Non-pigmented ciliary epithelial cell (primary cell): Measurements from ENCODE around the gene PUSL1.

Experiments
- DNase-seq: peaks from one replicate; pipeline ENCODE4 v3.0.0-alpha.2; 2010; ENCODE audit warnings: low read depth

PUSL1 gene

DNA sequence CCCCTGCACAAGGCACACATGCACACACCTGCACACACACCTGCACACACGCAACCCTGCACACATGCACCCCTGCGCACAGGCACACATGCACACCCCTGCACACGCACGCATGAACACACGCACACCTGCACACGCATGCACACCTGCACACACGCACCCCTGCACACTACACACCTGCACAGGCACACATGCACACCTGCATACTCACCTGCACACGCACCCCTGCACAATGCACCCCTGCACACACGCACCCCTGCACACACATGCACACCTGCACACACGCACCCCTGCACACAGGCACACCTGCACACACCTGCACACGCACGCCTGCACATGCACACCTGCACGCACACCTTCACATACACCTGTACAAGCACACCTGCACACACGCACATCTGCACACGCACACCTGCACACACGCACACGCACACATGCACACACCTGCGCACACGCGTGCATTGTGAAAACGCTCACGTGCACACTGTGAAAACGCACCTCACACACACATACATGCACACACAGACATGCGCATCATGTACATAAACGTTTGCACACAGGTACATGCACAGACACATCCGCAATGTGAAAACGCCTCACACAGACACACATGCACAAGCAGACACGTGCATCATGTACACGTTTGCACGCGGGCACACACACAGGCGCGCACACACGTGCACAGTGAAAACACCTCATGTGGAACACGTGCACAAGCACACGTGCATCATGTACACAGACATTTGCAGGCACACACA is 32.6 kb downstream of the PUSL1 start:
- no peak for DNase-seq

DNA sequence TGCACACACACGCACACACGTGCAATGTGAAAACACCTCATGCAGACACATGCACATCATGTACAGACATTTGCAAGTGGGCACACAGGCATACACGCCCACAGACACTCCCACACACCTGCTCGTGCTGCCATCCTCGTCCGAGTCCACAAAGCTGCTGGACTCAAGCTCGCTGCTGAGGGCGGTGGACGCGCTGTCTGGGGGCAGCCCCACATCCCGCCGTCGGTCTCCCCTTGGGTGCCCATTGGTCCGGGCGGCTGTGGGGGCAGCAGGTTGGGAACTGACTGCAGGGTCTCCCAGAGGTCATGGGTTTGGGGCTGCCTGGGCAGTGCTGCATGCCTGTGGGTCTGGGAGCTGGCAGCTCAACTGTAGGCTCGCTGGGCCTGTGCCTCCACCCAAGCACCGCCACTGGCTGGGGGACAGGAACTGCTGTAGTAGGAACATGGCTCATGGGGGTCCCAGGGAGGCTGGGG is 33.2 kb downstream of the PUSL1 start:
- DNase-seq, result no peak

DNA sequence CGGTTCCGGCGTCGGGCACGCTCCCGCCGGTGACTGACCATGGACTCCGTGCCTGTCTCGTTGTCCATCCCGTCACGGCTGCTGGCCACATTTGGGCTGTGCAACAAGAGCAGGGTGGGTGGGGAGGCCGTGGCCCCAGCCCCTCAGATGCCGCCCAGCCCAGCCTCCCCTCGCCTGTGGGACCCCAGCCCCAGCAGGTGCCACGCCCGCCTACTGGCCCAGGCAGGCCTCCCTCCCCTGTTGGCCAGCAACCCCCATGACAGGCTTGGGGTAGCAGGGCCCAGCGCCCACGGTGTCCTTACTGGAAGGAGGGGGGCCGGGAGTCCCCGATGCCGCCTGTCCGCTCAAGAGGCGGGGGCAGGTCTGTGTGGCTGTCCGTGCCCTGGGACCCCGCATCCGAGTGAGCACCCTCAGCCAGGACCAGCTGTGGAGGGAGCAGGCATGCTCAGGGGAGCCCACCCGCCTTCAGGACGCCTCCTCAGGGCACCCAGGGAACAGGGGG is 33.7 kb downstream of the PUSL1 start:
- no peak for DNase-seq

DNA sequence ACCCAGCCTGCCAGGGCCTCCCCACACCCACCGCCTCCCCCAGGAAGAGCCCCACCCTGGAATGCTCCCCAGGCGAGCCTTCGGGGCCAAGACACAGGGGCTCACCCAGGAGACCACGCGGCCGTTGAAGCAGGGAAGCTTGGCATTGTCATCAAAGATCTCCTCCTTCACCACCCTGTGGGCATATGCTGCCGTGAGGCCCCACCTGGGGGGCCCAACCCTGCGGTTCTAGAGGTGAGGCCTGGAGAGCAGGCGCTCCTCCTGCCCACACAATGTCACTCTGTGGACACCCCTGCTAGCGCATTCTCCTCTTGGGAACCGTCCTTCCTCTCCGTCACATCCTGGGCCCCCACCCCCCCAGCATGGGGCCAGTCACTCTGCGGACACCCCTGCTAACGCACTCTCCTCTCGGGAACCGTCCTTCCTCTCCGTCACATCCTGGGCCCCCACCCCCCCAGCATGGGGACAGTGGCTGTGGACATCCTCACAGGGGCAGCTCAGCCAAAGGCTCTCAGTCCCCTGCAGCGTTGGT is 34.3 kb downstream of the PUSL1 start:
- no peak for DNase-seq

DNA sequence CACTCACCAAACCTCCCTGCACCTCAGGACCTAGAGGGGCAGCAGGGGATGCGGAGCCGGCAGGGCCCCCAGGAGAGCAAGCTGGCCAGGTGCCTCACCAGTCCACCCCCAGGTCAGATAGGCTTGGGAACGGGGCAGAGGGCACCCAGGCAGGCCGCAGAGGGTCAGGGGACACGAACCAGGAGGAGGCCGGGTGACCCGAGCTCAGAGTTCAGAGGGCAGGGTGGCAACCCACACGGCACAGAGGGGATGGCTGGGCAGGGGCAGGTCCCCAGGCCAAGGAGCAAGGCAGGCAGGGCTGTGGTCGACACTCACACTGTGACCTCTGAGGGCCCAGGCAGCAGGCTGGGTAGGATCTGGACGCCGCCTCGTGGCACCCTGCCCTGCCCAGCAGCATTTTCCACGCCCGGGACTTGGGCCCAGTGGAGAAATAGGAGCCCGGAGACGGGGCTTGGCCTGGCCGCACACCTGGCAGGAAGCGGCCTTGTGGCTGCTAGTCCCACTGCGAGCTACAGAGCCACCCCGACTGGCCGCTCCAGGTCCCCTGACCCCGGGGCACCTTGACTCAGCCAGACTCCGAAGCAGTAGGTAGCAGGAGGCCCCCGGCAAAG is 35.5 kb downstream of the PUSL1 start:
- DNase-seq, result no peak

DNA sequence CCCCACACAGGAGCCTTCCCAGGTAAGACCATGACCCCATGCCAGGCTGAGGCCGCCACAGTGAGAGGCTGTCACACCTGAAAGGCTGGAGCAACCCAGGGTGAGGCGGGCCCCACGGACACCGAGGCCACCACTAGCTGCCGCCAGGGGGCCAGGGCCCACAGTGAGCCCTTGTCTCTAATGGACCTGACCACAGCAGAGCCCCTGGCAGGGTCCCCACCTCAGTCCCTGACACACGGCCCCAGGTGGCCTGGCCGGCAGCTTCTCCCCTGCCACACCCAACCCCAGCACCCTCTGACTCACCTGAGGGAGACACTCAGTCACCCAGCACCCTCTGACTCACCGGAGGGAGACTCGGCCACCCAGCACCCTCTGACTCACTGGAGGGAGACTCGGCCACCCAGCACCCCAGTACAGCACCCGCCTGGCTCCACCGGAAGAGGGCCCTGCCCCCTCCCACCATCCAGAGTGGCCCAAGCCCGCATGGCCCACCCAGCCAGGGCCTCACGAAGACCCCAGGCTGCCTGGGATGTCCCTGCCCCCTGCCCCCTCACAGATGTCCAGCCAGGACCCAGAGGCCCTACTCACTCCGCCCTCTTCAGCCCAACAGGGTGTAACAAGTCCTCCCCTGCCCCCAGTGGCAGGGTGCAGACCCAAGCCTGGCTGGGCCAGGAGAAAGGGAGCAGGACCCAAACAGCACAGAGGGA is 36.4 kb downstream of the PUSL1 start:
- no peak for DNase-seq

DNA sequence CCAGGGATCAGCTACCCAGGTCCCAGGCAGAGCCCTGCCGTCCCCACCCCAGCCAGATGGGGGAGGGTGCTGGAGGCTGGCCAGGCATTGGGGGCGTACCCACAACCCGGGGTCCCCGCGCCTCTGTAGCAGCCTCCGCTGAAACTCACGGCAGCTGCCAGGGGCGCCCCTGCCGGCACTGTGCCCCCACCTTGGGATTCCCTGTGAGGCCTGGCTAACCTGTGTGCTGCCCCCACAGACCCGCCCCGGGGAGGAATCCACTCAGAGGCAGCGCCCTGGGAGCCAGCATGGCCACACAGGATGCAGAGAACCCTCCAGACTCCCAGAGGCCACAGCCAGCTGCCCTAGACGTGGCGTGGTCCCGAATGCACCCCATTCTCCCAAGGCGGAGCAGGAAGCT is 37.0 kb downstream of the PUSL1 start:
- DNase-seq, result no peak

DNA sequence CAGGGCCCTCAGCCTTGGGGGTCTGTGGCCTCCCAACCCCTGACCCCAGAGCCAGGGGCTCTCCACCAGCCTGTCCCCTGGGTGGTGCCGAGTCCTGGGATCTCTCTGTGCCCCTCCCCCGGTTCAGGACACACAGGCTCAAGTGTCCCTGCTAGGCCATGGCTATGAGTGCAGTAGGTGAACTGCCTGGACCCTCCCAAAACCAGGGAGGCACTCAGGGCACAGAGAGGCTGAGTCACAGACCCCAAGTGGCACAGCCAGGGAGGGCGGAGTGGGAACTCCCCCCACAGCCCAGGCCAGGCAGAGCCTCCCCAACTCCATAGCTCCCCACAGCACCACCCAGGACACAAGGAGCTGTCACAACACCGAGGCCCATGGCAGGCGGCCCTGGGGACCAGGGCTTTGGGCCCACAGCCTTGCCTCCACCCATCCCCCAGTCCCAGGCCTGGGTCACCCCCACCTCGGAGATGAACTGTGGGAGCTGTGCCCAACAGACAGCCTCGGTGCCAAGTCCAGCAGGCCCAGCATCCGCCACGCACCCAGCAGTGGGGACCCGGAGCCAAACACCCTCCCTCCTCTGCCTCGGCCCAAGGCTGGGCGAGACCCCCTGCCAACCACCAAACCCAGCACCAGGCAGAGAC is 37.6 kb downstream of the PUSL1 start:
- no peak for DNase-seq

DNA sequence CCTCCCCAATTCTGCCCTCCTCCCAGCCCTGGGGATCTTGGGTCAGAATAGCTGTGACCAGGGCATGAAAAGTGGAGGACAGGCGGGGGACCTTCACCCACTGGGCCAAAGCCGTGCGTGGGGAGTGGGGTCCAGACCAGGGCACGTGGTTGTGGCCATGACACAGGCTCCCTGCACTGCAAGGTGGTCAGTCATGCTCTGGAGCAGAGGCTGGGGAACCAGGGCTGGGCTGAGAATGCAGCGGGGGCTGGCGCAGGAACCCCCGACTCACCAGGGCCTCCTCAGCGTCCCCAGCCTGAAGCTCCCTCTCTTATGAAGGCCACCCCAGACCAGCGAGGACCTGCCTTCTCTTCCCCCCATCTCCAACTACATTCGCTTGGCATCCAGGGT is 38.1 kb downstream of the PUSL1 start:
- DNase-seq, result no peak

DNA sequence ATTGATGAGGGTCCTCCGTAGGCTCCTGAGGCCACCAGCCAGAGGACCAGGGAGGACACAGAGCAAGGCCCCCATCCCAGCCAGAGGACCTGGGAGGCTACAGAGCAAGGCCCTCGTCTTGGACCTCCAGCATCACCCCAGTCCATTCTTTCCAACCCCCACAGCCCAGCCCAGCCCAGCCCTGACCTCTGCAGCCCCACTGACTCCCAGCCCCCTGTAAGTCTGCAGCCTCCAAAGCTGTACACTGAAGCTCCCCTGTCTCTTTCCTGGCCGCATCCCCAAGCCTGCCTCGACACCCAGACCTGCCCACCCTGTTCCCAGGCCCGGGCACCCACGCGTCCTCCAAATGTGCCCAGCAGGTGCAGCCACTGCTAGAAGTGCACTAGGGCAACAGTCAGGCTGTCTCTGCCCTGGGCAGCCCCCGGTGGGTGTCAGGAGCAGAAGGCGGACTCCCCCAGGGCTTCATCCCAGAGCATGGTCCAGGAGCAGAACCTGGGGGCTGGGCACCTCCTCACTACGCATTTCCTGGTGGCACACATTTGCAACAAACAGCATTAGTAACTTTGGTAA is 38.7 kb downstream of the PUSL1 start:
- no peak for DNase-seq

DNA sequence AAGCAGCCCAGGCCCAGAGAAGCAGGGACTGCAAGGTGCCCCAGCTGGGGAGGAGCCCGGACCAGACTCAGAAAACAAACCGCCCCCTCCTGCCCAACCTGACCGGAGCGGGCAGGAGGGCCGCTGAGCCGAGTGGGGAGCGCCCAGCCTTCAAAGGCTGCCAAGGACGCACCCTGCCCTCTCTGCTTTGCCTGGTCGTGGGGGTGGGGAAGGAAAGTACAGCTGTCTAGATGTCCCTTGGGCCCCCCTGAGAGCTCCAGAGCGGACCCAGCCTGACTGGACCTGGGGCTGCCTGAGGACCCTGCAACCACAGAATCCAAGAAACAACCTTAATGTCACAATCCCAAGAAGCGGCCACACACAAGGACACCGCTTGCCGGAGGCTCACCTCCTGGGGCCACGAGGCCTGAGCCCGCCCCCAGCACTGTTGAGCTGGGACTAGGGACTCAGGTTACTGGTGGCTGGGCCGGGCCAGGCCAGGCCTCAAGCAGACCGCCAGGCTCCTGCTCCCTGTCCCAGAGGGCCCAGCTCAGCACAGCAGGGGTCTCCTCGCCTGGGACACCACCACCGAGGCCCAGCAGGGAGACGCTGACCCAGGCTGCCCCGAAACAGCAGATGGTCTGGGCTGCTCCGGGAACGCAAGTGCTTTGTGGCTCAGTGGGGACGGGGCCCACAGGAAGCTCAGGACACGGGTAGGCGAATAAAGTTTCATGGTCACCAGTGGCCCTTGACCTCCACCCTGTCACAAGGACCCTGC is 39.4 kb downstream of the PUSL1 start:
- no peak for DNase-seq

DNA sequence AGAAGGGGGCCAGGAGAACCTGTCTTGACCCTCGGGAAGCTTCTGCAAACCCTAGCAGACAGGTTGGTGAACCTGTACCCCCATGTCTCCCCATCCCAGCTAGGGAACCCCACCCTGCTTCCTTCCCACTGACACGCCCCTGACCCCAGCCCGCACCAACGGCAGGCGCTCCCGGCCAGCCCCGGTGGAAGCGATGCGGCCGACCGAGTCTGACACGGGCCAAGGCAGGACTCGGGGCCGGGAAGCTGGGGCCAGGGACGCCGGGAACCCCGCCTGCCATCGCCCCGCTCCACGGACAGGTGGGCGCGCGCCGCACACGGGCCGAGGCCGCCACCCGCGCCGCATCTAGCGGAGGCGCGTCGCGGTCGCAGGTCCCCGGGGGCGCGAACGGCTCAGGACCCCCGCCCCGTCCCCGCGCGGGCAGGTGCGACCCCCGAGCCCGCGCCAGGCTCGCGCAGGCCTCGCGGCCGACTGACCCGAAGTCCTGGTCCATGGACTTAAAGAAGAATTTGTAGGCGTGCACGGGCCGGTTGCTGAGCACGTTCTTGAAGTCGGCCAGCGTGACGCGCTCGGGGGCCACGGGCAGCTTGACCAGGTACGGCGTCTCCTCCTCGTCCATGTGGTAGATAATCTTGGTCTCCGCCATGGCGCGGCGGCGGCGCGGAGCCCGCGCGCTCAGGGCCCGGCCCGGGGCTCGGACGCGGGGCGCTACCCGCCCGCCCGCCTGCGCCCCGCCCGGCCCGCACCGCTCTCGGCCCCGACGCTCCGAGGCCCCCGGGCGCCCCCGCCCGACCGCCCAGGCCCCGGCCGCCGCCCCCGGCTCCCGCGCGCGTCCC is 40.2 kb downstream of the PUSL1 start:
- no peak for DNase-seq

DNA sequence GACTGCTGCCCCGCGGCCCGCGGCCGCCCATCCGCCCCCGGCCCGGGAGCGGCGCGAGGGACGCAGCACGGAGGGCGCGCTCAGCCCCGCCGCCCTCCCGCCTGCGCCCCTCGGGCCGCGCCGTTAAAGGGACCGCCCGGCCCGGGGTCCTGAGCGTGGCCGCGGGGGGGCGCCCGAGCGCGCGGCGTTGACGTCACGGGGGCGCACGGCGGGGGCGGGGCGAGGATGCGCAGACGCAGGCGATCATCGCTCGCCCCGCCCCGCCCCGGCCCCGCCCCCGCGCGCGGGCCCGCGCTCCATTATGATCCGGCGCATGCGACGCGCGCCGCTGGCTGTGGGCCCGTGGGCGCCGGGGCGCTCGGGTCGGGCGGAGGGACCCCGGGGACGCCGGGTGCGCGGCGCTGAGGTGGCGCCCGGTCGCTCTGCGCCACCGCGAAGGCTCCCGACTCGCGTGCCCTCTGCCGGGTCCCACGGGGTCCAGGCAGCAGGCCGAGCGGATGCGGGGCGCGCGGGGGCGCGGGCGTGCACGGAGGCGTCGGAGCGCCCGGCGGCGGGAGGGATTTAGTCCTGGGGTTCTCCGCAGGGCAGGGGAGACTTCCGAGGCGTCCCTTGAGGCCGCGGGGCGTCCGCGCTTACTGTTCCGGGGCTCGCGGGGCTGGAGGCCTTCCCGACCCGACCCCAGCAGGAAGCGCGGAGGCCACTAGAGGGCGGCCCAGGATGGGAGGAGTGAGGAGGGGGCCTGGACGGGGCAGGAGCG is 41.0 kb downstream of the PUSL1 start, which contains the start of gene DVL1:
Gene DVL1, minus strand, starts transcription at position 163 of the 757 bp plus-strand sequence. CDS start 353 bp downstream, outside the sequence.
- no peak for DNase-seq

DNA sequence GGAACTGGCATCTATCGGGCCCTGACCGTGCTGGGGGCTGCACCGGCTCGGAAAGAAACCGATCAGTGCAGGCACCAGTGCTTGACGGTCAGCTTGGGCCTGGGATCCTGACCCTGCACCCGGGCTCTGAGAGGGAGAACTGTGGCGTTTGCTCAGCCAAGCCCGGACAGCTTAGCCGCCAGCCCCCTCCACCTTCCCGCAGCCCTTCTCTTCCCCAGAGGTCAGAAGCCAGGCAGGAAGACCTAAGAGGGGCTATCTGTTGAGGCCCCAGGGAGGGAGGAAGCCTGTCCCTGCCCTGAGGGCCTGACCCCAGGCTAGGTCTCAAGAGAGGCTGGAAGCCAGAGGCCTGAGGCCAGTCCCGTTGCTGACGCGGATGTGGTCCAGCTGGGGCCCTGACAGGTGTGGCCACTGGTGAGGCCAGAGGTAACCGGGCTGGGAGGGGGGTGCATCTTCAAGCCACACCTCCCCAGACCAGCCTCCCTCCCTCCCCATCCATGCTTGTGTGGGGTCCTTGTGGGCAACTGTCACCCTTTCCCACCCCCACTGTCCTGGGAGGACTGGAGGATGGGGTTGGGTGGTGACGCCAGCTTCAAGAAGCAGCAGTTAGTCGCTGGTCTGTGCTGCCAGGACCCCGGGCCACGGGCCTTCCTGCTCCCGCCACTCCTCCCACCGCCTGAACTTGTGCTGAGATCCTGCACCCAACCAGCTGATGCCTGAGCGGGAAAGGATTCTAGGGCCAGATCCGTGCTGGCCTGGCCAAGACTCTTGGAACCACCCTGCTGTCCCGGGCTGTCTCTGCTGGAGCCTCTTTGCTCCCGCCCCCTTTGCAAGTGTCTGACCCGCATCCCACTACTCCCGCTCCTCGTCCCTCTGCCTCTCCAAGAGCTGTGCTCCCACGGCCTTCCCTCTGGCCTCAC is 43.4 kb downstream of the PUSL1 start:
- DNase-seq, result no peak

DNA sequence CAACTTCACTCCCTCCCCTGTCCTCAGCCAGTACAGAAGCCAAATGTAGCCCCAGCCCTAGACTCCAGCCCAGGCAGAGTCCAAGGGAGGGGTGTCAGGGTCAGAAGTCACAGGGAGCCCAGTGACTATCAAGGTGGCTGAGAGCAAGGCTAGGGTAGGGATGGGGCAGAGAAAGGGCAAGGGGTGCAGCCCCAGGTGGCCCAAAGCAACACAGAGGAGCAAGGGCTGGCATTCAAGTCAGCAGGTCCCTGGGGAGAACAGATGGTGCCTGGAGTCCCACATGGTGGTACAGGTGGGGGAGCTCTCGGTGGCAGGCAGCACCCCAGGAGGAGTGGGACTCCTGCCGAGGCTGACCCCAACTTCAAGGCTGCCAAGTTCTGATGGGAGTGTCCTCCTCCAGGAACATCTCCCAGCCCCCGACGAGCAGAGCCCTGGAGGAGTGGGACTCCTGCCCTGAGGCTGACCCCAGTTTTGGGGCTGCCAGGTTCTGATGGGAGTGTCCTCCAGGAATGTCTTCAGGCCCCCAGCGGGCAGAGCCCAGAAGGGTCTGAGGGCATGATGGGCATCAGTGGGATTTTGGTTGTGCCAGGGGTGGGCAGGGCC is 44.5 kb downstream of the PUSL1 start:
- no peak for DNase-seq

DNA sequence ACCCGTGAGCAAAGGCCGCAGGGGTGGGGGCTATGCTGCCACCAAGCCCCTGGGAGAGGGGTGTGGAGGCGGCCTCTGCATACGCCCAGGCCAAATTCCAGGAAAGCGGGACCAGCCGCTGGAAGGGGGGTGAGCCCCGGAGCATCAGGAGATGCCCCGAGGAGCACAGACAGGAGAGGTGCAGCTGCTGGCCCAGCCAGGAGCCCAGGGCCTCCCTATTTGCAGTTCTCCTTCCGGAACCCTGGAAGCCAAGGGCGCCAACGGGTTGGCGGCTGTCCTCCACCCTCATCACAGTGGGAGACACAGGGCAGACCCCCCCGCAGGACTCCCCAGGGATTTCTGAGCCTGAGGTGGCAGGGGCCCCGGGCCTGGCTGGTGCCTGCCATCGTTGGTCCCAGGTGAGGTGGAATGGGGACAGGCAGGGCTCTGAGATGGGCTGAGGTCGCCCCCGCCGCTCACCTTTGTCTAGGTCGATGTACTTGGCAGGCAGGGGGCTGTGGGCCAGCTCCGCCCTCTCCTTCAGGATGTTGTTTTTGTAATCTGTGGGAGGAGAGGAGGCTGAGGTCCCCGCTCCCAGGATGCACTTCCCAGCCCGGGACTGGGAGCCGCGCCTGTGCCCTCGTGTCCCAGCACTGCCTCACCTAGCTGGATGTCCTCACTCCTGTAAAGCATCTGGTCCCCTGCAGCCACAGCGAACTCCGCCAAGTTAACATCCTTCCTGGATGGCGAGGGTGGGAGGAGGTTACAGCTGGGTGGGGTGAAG is 45.2 kb downstream of the PUSL1 start:
- DNase-seq, result no peak
